Measurements from ENCODE around the gene UBE2D3.

Gene UBE2D3

DNA sequence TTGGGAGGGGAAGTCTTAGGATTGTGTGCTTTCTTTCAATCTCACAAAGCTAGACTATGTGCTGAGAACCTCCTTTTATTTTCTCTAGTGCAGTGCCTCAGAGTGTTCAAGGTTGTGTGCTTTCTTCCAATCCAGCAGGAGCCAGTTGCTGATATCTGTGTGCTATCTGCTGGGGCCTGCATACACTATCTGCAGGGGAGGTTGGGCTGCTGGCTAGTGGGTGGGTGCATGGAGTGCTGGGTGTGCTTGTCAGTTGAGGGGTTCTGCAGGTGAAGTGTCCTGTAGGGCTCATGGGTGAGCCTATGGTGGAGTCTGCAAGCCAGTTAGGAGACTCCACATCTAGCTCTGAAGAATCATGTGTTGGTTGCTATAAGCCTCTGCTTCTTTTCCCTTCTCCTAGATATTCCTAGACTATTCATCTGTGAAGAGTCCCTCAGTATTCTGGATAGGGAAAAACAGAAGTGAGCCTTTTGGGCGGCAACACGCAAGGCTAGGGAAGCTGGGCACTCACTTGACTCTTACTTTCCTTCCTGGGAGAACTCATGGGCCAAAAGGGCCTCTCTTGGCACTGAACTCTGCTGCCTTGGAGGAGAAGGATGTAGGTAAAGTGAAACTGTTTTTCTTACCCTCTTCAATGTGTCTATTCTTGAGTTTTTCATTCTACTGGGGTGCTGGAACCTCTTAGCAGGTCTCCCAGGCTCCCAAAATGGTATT, 33.4 kb upstream of the UBE2D3 start:
- H3K27ac ChIP-seq (ENCODE audit: insufficient read depth, low read depth, low read length, poor library complexity, severe bottlenecking): no peak overlapping the region
- WGBS, 2 experiments: 88 to 97% methylated on average over 2 of the region's 2 CpGs
- H3K4me1 ChIP-seq (ENCODE audit: control insufficient read depth, insufficient read depth, low read length): no peaks in the 10 kb centered on the region
- no peaks in the 10 kb centered on the region for H3K36me3 ChIP-seq (ENCODE audit: control insufficient read depth, insufficient read depth, low read length)
- H3K9me3 ChIP-seq (ENCODE audit: control insufficient read depth, low read length): no peaks in the 10 kb centered on the region
- no peaks in the 10 kb centered on the region for H3K27me3 ChIP-seq (ENCODE audit: control insufficient read depth, insufficient read depth, low read length, poor library complexity, severe bottlenecking)
- no peak overlapping the region for H3K4me3 ChIP-seq (ENCODE audit: insufficient read depth, low read depth, low read length)

DNA sequence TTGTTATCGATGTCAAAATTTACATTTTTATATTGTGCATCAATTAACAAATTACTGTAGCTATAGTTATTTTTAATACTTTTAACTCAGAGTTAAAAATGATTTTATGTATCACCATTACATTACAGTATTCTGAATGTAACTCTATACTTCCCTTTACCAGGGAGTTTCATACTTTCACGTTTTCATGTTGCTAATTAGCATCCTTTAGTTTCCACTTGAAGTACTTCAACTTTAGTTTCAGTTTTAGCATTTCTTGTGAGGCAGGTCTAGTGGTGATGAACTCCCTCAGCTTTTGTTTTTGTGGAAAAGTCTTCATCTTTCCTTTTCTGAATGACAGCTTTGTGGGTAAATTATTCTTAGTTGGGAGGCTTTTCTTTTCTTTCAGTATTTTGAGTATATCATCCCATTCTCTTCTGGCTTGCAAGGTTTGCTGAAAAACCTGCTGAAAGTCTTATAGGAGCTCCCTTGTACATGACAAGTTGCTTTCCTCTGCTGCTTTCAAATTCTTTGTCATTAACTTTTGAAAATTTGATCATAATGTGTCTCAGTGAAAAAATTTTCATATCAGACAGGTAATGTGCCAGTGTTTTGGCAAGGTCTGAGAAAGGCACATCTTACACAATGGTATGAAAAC, 31.6 kb upstream of the UBE2D3 start:
- no peak overlapping the region for H3K27ac ChIP-seq (ENCODE audit: insufficient read depth, low read depth, low read length, poor library complexity, severe bottlenecking)
- no peaks in the 10 kb centered on the region for H3K36me3 ChIP-seq (ENCODE audit: control insufficient read depth, insufficient read depth, low read length)
- no peak overlapping the region for H3K4me3 ChIP-seq (ENCODE audit: insufficient read depth, low read depth, low read length)
- no peaks in the 10 kb centered on the region for H3K9me3 ChIP-seq (ENCODE audit: control insufficient read depth, low read length)
- no peaks in the 10 kb centered on the region for H3K27me3 ChIP-seq (ENCODE audit: control insufficient read depth, insufficient read depth, low read length, poor library complexity, severe bottlenecking)
- 93% methylated on average over 2 of the region's 2 CpGs; no CpG with 5 or more reads in 1 of the 2 experiments for WGBS, 2 experiments
- H3K4me1 ChIP-seq (ENCODE audit: control insufficient read depth, insufficient read depth, low read length): no peaks in the 10 kb centered on the region

DNA sequence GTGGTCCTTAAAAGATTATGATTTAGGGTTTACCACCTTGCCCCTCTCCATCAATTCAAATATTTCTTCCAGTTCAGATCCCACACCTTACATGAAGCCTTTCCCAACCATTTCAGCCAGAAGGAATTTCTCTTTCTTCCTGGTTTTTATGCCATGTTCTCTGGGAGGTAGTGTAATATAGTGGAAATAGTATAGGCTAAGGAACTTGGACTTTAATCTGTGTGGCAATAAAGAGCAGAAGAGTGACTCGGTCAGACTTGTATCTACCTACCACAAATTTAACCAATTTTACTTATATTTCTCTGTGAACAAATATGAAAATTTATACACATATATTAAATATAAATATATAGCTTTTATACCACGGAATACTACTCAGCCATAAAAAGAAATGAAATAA, 23.0 kb upstream of the UBE2D3 start:
- no peaks in the 10 kb centered on the region for H3K9me3 ChIP-seq (ENCODE audit: control insufficient read depth, low read length)
- H3K27me3 ChIP-seq (ENCODE audit: control insufficient read depth, insufficient read depth, low read length, poor library complexity, severe bottlenecking): no peaks in the 10 kb centered on the region
- no peak overlapping the region for H3K4me3 ChIP-seq (ENCODE audit: insufficient read depth, low read depth, low read length)
- H3K36me3 ChIP-seq (ENCODE audit: control insufficient read depth, insufficient read depth, low read length): no peaks in the 10 kb centered on the region
- no peaks in the 10 kb centered on the region for H3K4me1 ChIP-seq (ENCODE audit: control insufficient read depth, insufficient read depth, low read length)
- H3K27ac ChIP-seq (ENCODE audit: insufficient read depth, low read depth, low read length, poor library complexity, severe bottlenecking): no peak overlapping the region
- 100% methylated on average over 1 of the region's 2 CpGs; no CpG with 5 or more reads in 1 of the 2 experiments for WGBS, 2 experiments

DNA sequence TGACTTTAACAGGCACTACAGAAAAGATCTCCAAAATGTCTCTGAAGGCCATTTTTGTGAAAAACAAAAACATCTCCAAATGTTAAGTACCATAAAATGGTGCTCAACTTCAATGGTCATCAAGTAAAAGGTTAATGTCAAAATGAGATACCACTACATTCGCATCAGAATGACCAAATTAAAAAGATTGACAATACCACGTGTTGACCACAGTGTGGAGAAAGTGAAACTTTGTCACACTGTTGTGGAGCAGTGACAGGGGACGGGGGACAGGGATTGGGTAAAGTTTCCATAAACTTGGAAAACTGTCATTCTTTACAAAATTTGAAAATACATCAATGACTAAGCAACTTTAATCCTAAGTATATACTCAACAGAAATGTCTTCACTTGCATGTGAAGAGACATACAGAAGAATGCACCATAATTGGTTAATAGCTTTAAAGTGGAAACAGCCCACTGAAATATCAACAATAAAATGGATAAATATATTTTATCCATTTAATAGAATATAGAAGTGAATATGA, 22.3 kb upstream of the UBE2D3 start:
- Histone ChIP-seq H3K27ac (ENCODE audit: insufficient read depth, low read depth, low read length, poor library complexity, severe bottlenecking) (no peak overlapping the region), H3K9me3 (ENCODE audit: control insufficient read depth, low read length) (no peaks in the 10 kb centered on the region), H3K4me3 (ENCODE audit: insufficient read depth, low read depth, low read length) (no peak overlapping the region), H3K36me3 (ENCODE audit: control insufficient read depth, insufficient read depth, low read length) (no peaks in the 10 kb centered on the region), H3K4me1 (ENCODE audit: control insufficient read depth, insufficient read depth, low read length) (no peaks in the 10 kb centered on the region), H3K27me3 (ENCODE audit: control insufficient read depth, insufficient read depth, low read length, poor library complexity, severe bottlenecking) (no peaks in the 10 kb centered on the region)
- 80 to 81% methylated on average over 3 of the region's 3 CpGs for WGBS, 2 experiments

DNA sequence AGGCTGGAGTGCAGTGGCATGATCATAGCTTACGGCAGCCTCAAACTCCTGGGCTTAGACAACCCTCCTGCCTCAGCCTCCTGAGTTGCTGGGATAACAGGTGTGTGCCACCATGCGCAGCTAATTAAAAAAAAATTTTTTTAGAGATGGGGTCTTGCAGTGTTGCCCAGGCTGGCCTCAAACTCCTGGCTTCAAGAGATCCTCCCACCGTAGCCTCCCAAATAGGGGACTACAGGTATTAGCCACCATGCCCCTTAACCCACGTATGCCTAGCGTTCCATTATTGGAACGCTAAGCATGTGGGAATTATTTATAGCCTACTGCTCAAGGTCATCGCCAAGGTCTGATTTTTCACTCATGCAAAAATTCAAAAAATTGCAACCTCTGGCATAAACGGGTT, 20.3 kb upstream of the UBE2D3 start:
- no peaks in the 10 kb centered on the region for H3K9me3 ChIP-seq (ENCODE audit: control insufficient read depth, low read length)
- no peaks in the 10 kb centered on the region for H3K27me3 ChIP-seq (ENCODE audit: control insufficient read depth, insufficient read depth, low read length, poor library complexity, severe bottlenecking)
- H3K4me3 ChIP-seq (ENCODE audit: insufficient read depth, low read depth, low read length): no peak overlapping the region
- 90 to 95% methylated on average over 7 to 8 of the region's 8 CpGs for WGBS, 2 experiments
- no peak overlapping the region for H3K27ac ChIP-seq (ENCODE audit: insufficient read depth, low read depth, low read length, poor library complexity, severe bottlenecking)
- no peaks in the 10 kb centered on the region for H3K36me3 ChIP-seq (ENCODE audit: control insufficient read depth, insufficient read depth, low read length)
- no peaks in the 10 kb centered on the region for H3K4me1 ChIP-seq (ENCODE audit: control insufficient read depth, insufficient read depth, low read length)

DNA sequence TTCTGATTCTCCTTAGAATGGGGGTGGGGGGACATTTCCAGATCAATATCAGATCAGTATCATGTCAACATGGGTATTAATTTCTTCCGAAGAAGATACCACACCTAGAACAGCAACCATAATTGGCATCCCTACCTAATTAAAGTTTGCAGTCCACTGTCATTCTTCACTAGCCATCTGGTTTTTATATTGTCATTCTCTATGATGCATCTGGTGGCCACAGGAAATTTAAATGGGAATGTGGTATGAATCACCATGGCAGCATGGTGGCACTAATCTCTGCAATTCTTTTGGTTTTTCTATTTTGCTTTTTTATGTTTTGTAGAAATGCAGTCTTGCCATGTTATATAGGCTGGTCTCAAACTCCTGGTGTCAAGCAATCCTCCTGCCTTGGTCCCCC, 16.6 kb upstream of the UBE2D3 start:
- H3K9me3 ChIP-seq (ENCODE audit: control insufficient read depth, low read length): no peaks in the 10 kb centered on the region
- no peak overlapping the region for H3K4me3 ChIP-seq (ENCODE audit: insufficient read depth, low read depth, low read length)
- no peaks in the 10 kb centered on the region for H3K36me3 ChIP-seq (ENCODE audit: control insufficient read depth, insufficient read depth, low read length)
- H3K27ac ChIP-seq (ENCODE audit: insufficient read depth, low read depth, low read length, poor library complexity, severe bottlenecking): no peak overlapping the region
- no peaks in the 10 kb centered on the region for H3K27me3 ChIP-seq (ENCODE audit: control insufficient read depth, insufficient read depth, low read length, poor library complexity, severe bottlenecking)
- 91 to 95% methylated on average over 1 of the region's 1 CpG for WGBS, 2 experiments
- H3K4me1 ChIP-seq (ENCODE audit: control insufficient read depth, insufficient read depth, low read length): no peaks in the 10 kb centered on the region

DNA sequence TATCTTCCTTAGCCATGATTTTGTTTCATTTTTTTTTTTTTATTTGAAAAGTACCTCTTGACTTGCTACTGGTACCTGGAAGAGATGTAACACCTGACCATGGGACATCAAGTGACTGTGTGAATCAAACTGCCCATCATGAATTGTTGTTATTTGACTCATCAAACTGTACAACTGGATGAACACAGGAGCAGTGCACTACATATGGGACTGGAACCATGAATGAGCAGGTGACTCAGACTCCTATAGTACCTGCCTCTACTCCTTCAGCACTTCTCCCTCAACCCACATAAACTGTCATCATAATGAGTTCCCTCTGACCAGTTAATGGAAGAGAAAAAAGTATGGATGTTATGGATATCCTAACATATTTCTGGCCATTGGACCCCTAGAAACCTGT, 15.9 kb upstream of the UBE2D3 start:
- Histone ChIP-seq H3K9me3 (ENCODE audit: control insufficient read depth, low read length) (no peaks in the 10 kb centered on the region), H3K27ac (ENCODE audit: insufficient read depth, low read depth, low read length, poor library complexity, severe bottlenecking) (no peak overlapping the region), H3K27me3 (ENCODE audit: control insufficient read depth, insufficient read depth, low read length, poor library complexity, severe bottlenecking) (no peaks in the 10 kb centered on the region), H3K36me3 (ENCODE audit: control insufficient read depth, insufficient read depth, low read length) (no peaks in the 10 kb centered on the region), H3K4me1 (ENCODE audit: control insufficient read depth, insufficient read depth, low read length) (no peaks in the 10 kb centered on the region), H3K4me3 (ENCODE audit: insufficient read depth, low read depth, low read length) (no peak overlapping the region)

DNA sequence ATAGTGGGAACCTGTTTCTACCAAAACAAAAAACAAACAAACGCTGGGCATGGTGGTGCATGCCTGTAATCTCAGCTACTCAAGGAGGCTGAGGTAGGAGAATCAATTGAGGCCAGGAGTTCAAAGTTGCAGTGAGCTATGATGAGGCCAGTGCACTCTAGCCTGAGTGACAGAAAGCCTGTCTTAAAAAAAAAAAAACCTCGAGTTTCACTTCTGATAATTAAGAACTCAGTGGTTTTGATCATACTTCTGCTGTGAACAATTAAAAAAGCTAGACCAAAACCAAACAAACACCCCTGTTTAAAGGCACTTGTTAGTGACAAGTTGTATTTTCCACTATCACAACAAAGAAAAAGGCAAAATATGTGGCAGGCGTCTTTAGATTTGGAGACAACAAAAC, 15.0 kb upstream of the UBE2D3 start:
- H3K36me3 ChIP-seq (ENCODE audit: control insufficient read depth, insufficient read depth, low read length): no peaks in the 10 kb centered on the region
- H3K4me3 ChIP-seq (ENCODE audit: insufficient read depth, low read depth, low read length): no peak overlapping the region
- no peaks in the 10 kb centered on the region for H3K4me1 ChIP-seq (ENCODE audit: control insufficient read depth, insufficient read depth, low read length)
- no peaks in the 10 kb centered on the region for H3K9me3 ChIP-seq (ENCODE audit: control insufficient read depth, low read length)
- H3K27me3 ChIP-seq (ENCODE audit: control insufficient read depth, insufficient read depth, low read length, poor library complexity, severe bottlenecking): no peaks in the 10 kb centered on the region
- WGBS, 2 experiments: 87 to 94% methylated on average over 3 of the region's 3 CpGs
- no peak overlapping the region for H3K27ac ChIP-seq (ENCODE audit: insufficient read depth, low read depth, low read length, poor library complexity, severe bottlenecking)

DNA sequence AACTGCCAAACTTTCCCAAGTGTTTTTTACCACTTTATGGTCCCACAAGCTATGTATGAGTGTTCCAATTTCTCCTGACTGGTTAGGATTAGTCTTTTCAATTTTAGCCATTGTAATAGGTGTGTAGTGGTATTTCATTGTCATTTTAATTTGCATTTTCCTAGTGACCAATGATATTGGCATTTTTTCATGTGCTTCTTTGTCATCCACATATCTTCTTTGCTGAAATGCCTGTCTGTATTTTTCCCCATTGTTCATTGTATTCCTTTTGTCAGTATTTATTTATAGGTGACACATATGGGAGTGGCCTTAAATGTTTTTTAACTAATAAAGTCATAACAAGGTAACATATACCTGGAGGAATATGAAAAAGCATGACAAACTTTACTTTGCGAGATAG, 9.2 kb upstream of the UBE2D3 start:
- Histone ChIP-seq H3K36me3 (ENCODE audit: control insufficient read depth, insufficient read depth, low read length) (no peaks in the 10 kb centered on the region), H3K4me3 (ENCODE audit: insufficient read depth, low read depth, low read length) (no peak overlapping the region), H3K9me3 (ENCODE audit: control insufficient read depth, low read length) (no peaks in the 10 kb centered on the region), H3K4me1 (ENCODE audit: control insufficient read depth, insufficient read depth, low read length) (no peaks in the 10 kb centered on the region), H3K27ac (ENCODE audit: insufficient read depth, low read depth, low read length, poor library complexity, severe bottlenecking) (no peak overlapping the region), H3K27me3 (ENCODE audit: control insufficient read depth, insufficient read depth, low read length, poor library complexity, severe bottlenecking) (no peaks in the 10 kb centered on the region)
- WGBS, 2 experiments: 88 to 100% methylated on average over 1 of the region's 1 CpG

DNA sequence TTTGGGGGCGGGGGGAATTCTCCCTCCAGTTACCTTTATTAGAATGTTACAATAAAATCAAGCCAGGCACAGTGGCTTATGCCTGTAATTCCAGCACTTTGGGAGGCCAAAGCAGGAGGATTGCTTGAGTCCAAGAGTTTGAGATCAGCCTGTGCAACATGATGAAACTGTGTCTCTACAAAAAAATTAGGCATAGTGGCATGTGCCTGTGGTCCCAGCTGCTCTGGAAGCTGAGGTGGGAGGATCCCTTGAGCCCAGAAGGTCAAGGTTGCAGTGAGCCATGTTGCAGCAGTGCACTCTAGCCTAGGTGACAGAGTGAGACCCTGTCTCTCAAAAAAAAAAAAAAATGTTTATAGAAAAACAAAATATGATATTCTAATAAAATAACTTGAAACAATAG, 5.3 kb upstream of the UBE2D3 start:
- Histone ChIP-seq H3K9me3 (ENCODE audit: control insufficient read depth, low read length) (no peaks in the 10 kb centered on the region), H3K4me3 (ENCODE audit: insufficient read depth, low read depth, low read length) (no peak overlapping the region), H3K4me1 (ENCODE audit: control insufficient read depth, insufficient read depth, low read length) (no peaks in the 10 kb centered on the region), H3K36me3 (ENCODE audit: control insufficient read depth, insufficient read depth, low read length) (no peaks in the 10 kb centered on the region), H3K27ac (ENCODE audit: insufficient read depth, low read depth, low read length, poor library complexity, severe bottlenecking) (no peak overlapping the region), H3K27me3 (ENCODE audit: control insufficient read depth, insufficient read depth, low read length, poor library complexity, severe bottlenecking) (no peaks in the 10 kb centered on the region)
- WGBS, 2 experiments: 92% methylated on average over 1 of the region's 1 CpG; no CpG with 5 or more reads in 1 of the 2 experiments
